ENCODE results near the gene SLC43A2. TPM values are rescaled to one million over a fixed set of nuclear protein-coding genes. Genes with fewer than 3 reads are reported as not detected.

Gene SLC43A2
- total RNA-seq, 4 donors from 2014 or later, result 4.8 to 11.8 (median 10.6) TPM

DNA sequence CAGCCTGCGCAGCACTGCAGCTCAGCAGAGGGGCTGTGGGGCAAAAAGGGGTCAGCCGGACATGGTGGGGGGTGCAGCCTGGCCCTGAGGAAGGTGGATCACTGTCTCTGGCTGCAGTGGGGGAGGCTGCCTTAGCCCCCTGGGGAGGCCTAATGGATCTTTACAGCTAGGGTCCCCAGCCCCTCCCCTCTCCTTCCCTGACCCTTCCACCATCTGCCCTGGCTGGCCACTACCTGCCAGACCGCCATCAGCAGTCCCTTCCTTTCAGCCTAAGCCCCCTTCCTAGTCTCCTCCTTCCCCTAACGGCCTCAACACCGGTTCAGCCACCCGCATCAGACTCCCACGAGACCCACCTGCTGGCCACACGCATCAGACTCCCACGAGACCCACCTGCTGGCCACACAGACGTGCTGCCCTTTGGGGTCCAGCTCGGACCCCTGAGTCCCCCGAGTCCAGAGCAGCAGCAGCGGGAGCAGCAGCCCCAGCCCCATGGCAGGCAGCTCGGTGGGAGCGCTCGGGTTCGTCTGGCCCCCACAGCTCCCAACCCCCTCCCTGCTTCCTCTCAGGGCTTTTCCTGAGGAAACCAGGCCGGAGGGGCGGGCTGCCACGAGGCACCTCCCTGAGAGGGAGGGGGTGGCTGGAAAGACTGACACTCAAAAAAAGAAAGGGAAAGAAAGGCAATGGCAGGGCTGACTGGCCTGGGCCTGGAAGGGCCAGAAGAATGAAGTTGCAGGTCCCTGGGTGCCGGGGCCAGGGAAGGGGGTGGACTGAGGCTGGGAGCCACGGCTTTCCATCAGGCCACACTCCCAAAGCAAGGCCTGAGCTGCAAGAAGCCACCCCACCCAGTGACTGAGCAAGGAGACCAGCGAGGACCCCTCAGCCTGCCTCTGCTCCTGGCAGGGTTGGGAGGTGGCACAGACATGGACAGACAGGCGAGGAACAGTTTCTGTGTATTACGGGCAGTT is 16.9 kb upstream of the SLC43A2 start, which contains the start of gene SCARF1:
Gene SCARF1 (minus strand): TSS at position 526 of the 965 bp plus-strand sequence. CDS start 35 bp downstream, at position 491.
- Histone ChIP-seq H3K36me3 (peaks cover 1% of the 10 kb centered on the region), H3K27me3 (no peaks in the 10 kb centered on the region), H3K27ac (peak within 1 kb of the TSS; percentile 39), H3K9me3 (no peaks in the 10 kb centered on the region), H3K4me3 (peak within 1 kb of the TSS; percentile 59), H3K4me1 (peaks cover 48% of the 10 kb centered on the region)
- TF ChIP-seq, protein P1, sequence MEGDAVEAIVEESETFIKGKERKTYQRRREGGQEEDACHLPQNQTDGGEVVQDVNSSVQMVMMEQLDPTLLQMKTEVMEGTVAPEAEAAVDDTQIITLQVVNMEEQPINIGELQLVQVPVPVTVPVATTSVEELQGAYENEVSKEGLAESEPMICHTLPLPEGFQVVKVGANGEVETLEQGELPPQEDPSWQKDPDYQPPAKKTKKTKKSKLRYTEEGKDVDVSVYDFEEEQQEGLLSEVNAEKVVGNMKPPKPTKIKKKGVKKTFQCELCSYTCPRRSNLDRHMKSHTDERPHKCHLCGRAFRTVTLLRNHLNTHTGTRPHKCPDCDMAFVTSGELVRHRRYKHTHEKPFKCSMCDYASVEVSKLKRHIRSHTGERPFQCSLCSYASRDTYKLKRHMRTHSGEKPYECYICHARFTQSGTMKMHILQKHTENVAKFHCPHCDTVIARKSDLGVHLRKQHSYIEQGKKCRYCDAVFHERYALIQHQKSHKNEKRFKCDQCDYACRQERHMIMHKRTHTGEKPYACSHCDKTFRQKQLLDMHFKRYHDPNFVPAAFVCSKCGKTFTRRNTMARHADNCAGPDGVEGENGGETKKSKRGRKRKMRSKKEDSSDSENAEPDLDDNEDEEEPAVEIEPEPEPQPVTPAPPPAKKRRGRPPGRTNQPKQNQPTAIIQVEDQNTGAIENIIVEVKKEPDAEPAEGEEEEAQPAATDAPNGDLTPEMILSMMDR (IDR thresholded peaks at IDR 0.05), result no peak
- no peak for TF ChIP-seq POLR2A (IDR thresholded peaks at IDR 0.05)
- TF ChIP-seq EP300 (IDR thresholded peaks at IDR 0.05), result no peak
- TF ChIP-seq POLR2AphosphoS5 (IDR thresholded peaks at IDR 0.05), result no peak
- DNase-seq (ENCODE audit: low spot score in 2 of 2), result no peak
- 62% methylated on average over 20 of the region's 25 CpGs for WGBS

DNA sequence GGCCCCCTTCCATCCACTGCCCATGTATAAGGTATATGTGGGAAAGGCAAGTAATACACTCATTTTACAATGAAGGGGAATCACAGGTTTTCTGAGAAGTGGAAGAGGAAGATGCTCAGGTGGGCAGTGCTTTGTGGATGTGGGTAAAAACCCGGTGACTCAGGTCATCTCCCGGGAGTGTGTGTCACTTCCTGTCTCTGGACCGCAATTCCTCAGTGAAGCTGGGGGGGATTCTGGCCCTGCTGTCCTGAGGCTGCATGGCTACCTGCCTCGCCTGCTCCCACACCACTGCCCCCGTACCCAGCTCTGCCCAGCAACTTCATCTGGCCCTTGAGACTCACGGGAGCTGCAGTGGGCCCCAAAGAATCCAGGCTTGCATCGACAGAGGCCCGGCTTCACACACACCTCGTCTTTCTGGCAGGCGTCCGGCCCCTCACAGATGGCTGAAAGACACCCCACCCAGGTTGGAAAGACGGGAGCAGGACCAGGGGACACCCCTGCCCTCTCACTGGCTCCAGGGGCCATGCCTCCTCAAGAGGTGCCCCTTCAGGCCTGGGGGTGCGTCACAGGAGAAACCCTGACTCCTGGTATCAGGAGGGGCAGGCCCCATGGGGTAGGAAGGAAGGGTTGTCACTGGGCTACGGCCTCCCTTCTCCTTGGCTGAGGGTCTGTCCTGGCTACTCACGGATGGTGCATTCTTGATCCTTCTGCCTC is 16.0 kb upstream of the SLC43A2 start:
- H3K27me3 ChIP-seq, result no peaks in the 10 kb centered on the region
- WGBS, result 59% methylated on average over 11 of the region's 15 CpGs
- no peak for DNase-seq (ENCODE audit: low spot score in 2 of 2)
- peak overlapping the region; percentile 39 for H3K27ac ChIP-seq
- TF ChIP-seq POLR2AphosphoS5 (IDR thresholded peaks at IDR 0.05) (no peak), POLR2A (IDR thresholded peaks at IDR 0.05) (no peak), EP300 (IDR thresholded peaks at IDR 0.05) (no peak)
- TF ChIP-seq, protein P1 (IDR thresholded peaks at IDR 0.05), result no peak
- peak overlapping the region; percentile 59 for H3K4me3 ChIP-seq
- H3K36me3 ChIP-seq, result no peaks in the 10 kb centered on the region
- H3K9me3 ChIP-seq, result no peaks in the 10 kb centered on the region
- H3K4me1 ChIP-seq, result peaks cover 40% of the 10 kb centered on the region

DNA sequence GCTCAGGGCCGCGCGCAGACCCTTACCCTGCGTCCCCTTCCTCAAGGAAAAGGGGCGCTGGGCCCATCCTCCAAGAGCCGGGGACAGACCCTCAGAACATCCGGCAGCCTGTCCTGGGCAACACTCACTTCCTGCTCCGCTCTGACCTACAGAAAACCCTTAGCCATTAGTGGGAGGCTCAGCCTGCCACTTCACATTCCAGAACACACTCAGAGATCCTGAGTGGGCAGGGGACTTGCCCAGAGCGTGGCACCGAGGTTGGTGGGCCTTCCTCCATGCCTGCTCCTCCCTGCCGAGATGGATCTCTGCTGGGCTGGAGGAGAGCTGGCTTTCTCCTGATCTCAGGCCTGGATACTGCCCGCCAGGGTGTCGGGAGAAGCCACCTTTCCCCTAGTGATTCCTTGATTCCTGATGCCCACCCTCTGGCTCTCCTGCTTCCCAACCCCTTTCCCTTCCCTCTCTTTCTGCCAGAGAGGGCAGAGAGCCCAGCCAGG is 15.4 kb upstream of the SLC43A2 start:
- Histone ChIP-seq H3K27ac (peak overlapping the region; percentile 2), H3K27me3 (no peaks in the 10 kb centered on the region), H3K4me3 (peak overlapping the region; percentile 59), H3K36me3 (no peaks in the 10 kb centered on the region), H3K4me1 (peaks cover 39% of the 10 kb centered on the region), H3K9me3 (no peaks in the 10 kb centered on the region)
- TF ChIP-seq EP300 (IDR thresholded peaks at IDR 0.05) (no peak), POLR2A (IDR thresholded peaks at IDR 0.05) (no peak), POLR2AphosphoS5 (IDR thresholded peaks at IDR 0.05) (no peak)
- TF ChIP-seq, protein P1 (IDR thresholded peaks at IDR 0.05), result no peak
- 66% methylated on average over 3 of the region's 13 CpGs for WGBS
- DNase-seq (ENCODE audit: low spot score in 2 of 2), result no peak

DNA sequence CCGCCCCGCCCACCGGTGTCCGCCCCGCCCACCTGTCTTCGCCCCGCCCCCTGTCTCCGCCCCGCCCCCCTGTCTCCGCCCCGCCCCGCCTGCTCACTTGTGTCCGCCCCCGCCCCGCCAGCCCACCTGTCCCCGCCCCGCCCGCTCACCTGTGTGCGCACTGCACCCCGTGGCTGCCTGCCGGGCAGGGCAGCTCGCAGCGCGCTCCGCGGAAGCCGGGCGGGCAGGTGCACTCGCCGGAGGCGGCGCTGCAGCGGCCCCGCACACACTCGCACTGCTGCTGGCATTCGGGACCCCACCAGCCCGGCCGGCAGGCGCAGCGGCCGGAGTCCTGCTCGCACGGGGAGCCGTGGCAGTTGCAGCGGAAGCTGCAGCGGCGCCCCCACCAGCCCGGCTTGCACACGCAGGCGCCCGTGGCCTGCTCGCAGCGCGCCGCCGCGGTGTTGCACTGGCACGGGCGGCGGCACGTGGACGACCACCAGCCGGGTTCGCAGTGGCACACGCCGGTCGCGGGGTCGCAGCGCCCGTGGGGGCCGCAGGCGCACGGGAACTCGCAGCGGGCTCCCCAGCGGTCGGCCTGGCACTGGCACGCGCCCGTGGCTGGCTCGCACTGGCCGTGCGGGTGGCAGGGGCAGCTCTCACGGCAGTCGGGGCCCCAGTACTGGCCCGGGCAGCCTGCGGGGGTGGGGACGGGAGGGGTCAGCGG is 14.8 kb upstream of the SLC43A2 start:
- no peaks in the 10 kb centered on the region for H3K9me3 ChIP-seq
- WGBS, result no CpG with 5 or more reads among the region's 90 CpGs
- no peak for DNase-seq (ENCODE audit: low spot score in 2 of 2)
- H3K36me3 ChIP-seq, result no peaks in the 10 kb centered on the region
- no peaks in the 10 kb centered on the region for H3K27me3 ChIP-seq
- TF ChIP-seq POLR2A (IDR thresholded peaks at IDR 0.05), result no peak
- TF ChIP-seq, protein P1 (IDR thresholded peaks at IDR 0.05), result peak in 1 of 2 donors; percentile 37
- no peak overlapping the region for H3K27ac ChIP-seq
- H3K4me1 ChIP-seq, result peaks cover 36% of the 10 kb centered on the region
- peak overlapping the region; percentile 59 for H3K4me3 ChIP-seq

Data from suprapubic skin (tissue), 4 donors.